ENCODE measurements around the gene STARD5. TPM values are rescaled to one million over a fixed set of nuclear protein-coding genes. Genes with fewer than 3 reads are reported as not detected.

Gene STARD5
- total RNA-seq, 1 experiment from 2014 or later = 1.9 TPM

- H3K27me3 Mint-ChIP-seq (ENCODE audit: unreplicated experiment) = peaks cover 10% of the 10 kb centered on the region
- peak overlapping the region; percentile 89 for H3K4me3 Mint-ChIP-seq (ENCODE audit: low read depth, unreplicated experiment)
- intact Hi-C loops (cut with micrococcal nuclease; ENCODE audit: unreplicated experiment) = no loop called here
- peak overlapping the region; percentile 72 for H3K27ac Mint-ChIP-seq (ENCODE audit: unreplicated experiment)
- TF ChIP-seq CTCF (IDR thresholded peaks at IDR 0.05; ENCODE audit: unreplicated experiment) = no peak
- H3K9me3 Mint-ChIP-seq (ENCODE audit: low read depth, unreplicated experiment) = no peaks in the 10 kb centered on the region
- peaks cover 14% of the 10 kb centered on the region for H3K36me3 Mint-ChIP-seq (ENCODE audit: insufficient read depth, unreplicated experiment)
- peaks cover 11% of the 10 kb centered on the region for H3K4me1 Mint-ChIP-seq (ENCODE audit: low read depth, unreplicated experiment)
- CTCF ChIA-PET = interaction anchor here (1.0 kb wide), 1 partner anchor 57 kb away, joined by 14 read pairs; no protein-coding TSS in a partner anchor
- BruUV-seq (replicated peaks) = TSS peak; percentile 73
- DNase-seq = no peak
Measured at GRCh38 chr15:81323559-81323943, 390 bp downstream of the STARD5 start.

- peaks cover 11% of the 10 kb centered on the region for H3K4me1 Mint-ChIP-seq (ENCODE audit: low read depth, unreplicated experiment)
- H3K27ac Mint-ChIP-seq (ENCODE audit: unreplicated experiment) = no peak overlapping the region
- DNase-seq = no peak
- H3K27me3 Mint-ChIP-seq (ENCODE audit: unreplicated experiment) = peaks cover 10% of the 10 kb centered on the region
- H3K9me3 Mint-ChIP-seq (ENCODE audit: low read depth, unreplicated experiment) = no peaks in the 10 kb centered on the region
- peaks cover 14% of the 10 kb centered on the region for H3K36me3 Mint-ChIP-seq (ENCODE audit: insufficient read depth, unreplicated experiment)
- no TSS peak for BruUV-seq (replicated peaks)
- H3K4me3 Mint-ChIP-seq (ENCODE audit: low read depth, unreplicated experiment) = no peak overlapping the region
- intact Hi-C loops (cut with micrococcal nuclease; ENCODE audit: unreplicated experiment) = no loop called here
- no peak for TF ChIP-seq CTCF (IDR thresholded peaks at IDR 0.05; ENCODE audit: unreplicated experiment)
- CTCF ChIA-PET = no interaction called here
Measured at GRCh38 chr15:81322676-81323253, 1.2 kb downstream of the STARD5 start.

GRCh38 chr15:81321667-81322066 lies 2.3 kb downstream of the STARD5 start:
- intact Hi-C loops (cut with micrococcal nuclease; ENCODE audit: unreplicated experiment) = no loop called here
- Mint-ChIP-seq H3K4me1 (ENCODE audit: low read depth, unreplicated experiment) (peaks cover 11% of the 10 kb centered on the region), H3K36me3 (ENCODE audit: insufficient read depth, unreplicated experiment) (peaks cover 14% of the 10 kb centered on the region), H3K27ac (ENCODE audit: unreplicated experiment) (no peak overlapping the region), H3K4me3 (ENCODE audit: low read depth, unreplicated experiment) (no peak overlapping the region), H3K27me3 (ENCODE audit: unreplicated experiment) (peaks cover 10% of the 10 kb centered on the region), H3K9me3 (ENCODE audit: low read depth, unreplicated experiment) (no peaks in the 10 kb centered on the region)
- BruUV-seq (replicated peaks) = no TSS peak
- no peak for DNase-seq
- no peak for TF ChIP-seq CTCF (IDR thresholded peaks at IDR 0.05; ENCODE audit: unreplicated experiment)
- CTCF ChIA-PET = interaction anchor here (0.6 to 0.7 kb wide), 2 partner anchors 592 to 711 kb away, joined by 3 to 4 read pairs; no protein-coding TSS in a partner anchor

GRCh38 chr15:81317642-81318017 lies 6.3 kb downstream of the STARD5 start:
- no peaks in the 10 kb centered on the region for H3K27me3 Mint-ChIP-seq (ENCODE audit: unreplicated experiment)
- peaks cover 9% of the 10 kb centered on the region for H3K4me1 Mint-ChIP-seq (ENCODE audit: low read depth, unreplicated experiment)
- no TSS peak for BruUV-seq (replicated peaks)
- no peak for TF ChIP-seq CTCF (IDR thresholded peaks at IDR 0.05; ENCODE audit: unreplicated experiment)
- no peak overlapping the region for H3K4me3 Mint-ChIP-seq (ENCODE audit: low read depth, unreplicated experiment)
- intact Hi-C loops (cut with micrococcal nuclease; ENCODE audit: unreplicated experiment) = no loop called here
- no peaks in the 10 kb centered on the region for H3K9me3 Mint-ChIP-seq (ENCODE audit: low read depth, unreplicated experiment)
- no peak overlapping the region for H3K27ac Mint-ChIP-seq (ENCODE audit: unreplicated experiment)
- DNase-seq = no peak
- H3K36me3 Mint-ChIP-seq (ENCODE audit: insufficient read depth, unreplicated experiment) = no peaks in the 10 kb centered on the region
- CTCF ChIA-PET = interaction anchor here (0.6 kb wide), 1 partner anchor 217 kb away, joined by 3 read pairs; no protein-coding TSS in a partner anchor

All from Calu3 (cell line).